H1 (cell line): ENCODE results near the gene FPR2. TPM values are rescaled to one million over a fixed set of nuclear protein-coding genes. Genes with fewer than 3 reads are reported as not detected.

ENCODE experiments used
- CTCF ChIA-PET: fragments of 300-600 bp; sonication (Branson Sonifier 250); formaldehyde crosslinking; loops from one replicate; lab custom pipeline; 2021; ENCODE audit not compliant: partially characterized antibody; lab: Charles Lee
- POLR2A ChIA-PET: fragments of 300-600 bp; sonication (Branson Sonifier 250); formaldehyde crosslinking; loops from one replicate; lab custom pipeline; 2021; ENCODE audit warnings: inconsistent platforms; ENCODE audit not compliant: partially characterized antibody; lab: Charles Lee
- DNase-seq, 2 experiments: peaks; one replicate each; pipeline versions ENCODE4 v3.0.0 to v3.0.0-alpha.2; 2010 to 2022; ENCODE audit warnings: low spot score in 2 of 2, low read depth in 1 of 2, mixed read lengths in 1 of 2
- FAIRE-seq: peaks from 2 replicates; lab custom pipeline; 2011; peaks lifted over from hg19 to GRCh38; lab: Jason Lieb, UNC
- H2AFZ ChIP-seq: 2 replicates; pipeline ENCODE4 v1.8.1; 2012; ENCODE audit warnings: low read length, inconsistent platforms
- H2AK5ac ChIP-seq: 2 replicates; pipeline ENCODE4 v1.6.1; 2013; ENCODE audit warnings: low read depth, low read length
- H2BK120ac ChIP-seq: replicated peaks from 2 replicates; pipeline ENCODE3; 2013; ENCODE audit warnings: low read depth, low read length, inconsistent platforms
- H2BK12ac ChIP-seq: 2 replicates; pipeline ENCODE4 v1.6.1; 2013; ENCODE audit warnings: low read depth, low read length
- H2BK15ac ChIP-seq: 2 replicates; pipeline ENCODE4 v1.6.1; 2013; ENCODE audit warnings: low read length
- H2BK20ac ChIP-seq: 2 replicates; pipeline ENCODE4 v1.6.1; 2013; ENCODE audit warnings: low read length
- H2BK5ac ChIP-seq: 2 replicates; pipeline ENCODE4 v1.6.1; 2013; ENCODE audit warnings: low read depth, low read length
- H3K14ac ChIP-seq: 2 replicates; pipeline ENCODE4 v1.6.1; 2013; ENCODE audit warnings: inconsistent platforms; ENCODE audit not compliant: insufficient read length
- H3K18ac ChIP-seq: 2 replicates; pipeline ENCODE4 v1.6.1; 2013; ENCODE audit warnings: low read length; ENCODE audit errors: extremely low read depth
- H3K23ac ChIP-seq: 2 replicates; pipeline ENCODE4 v1.6.1; 2013; ENCODE audit warnings: inconsistent platforms; ENCODE audit not compliant: insufficient read length
- H3K23me2 ChIP-seq: 2 replicates; pipeline ENCODE4 v1.6.1; 2013; ENCODE audit warnings: low read depth, low read length
- H3K27ac ChIP-seq: 2 replicates; pipeline ENCODE4 v1.6.1; 2011; ENCODE audit warnings: low read depth, low read length, inconsistent platforms
- H3K27me3 ChIP-seq, 4 experiments: replicated peaks in 1 of 4; 1 replicate in 1 of 4; 2 replicates in 3 of 4; pipeline versions ENCODE4 v1.6.1 to v1.8.1; 2011 to 2013; ENCODE audit warnings: low read length in 3 of 4, mild to moderate bottlenecking in 3 of 4, inconsistent platforms in 2 of 4, mixed read lengths in 2 of 4, moderate library complexity in 1 of 4; ENCODE audit not compliant: control insufficient read depth in 3 of 4, insufficient read depth in 3 of 4; ENCODE audit errors: extremely low read depth in 1 of 4
- H3K36me3 ChIP-seq, 4 experiments: 2 replicates each; pipeline versions ENCODE4 v1.6.1 to v1.8.1; 2011 to 2013; ENCODE audit warnings: mild to moderate bottlenecking in 4 of 4, low read length in 3 of 4, moderate library complexity in 2 of 4, control low read depth in 1 of 4, inconsistent platforms in 1 of 4; ENCODE audit not compliant: insufficient read depth in 4 of 4, control insufficient read depth in 2 of 4
- H3K4ac ChIP-seq: replicated peaks from 2 replicates; pipeline ENCODE3; 2013; ENCODE audit warnings: low read length, low read depth, mixed read lengths, inconsistent platforms; ENCODE audit not compliant: insufficient read length
- H3K4me1 ChIP-seq, 4 experiments: replicated peaks in 1 of 4; 1 replicate in 1 of 4; 2 replicates in 3 of 4; pipeline versions ENCODE4 v1.6.1 to v1.8.1; 2011 to 2013; ENCODE audit warnings: low read length in 3 of 4, inconsistent platforms in 2 of 4, mixed read lengths in 1 of 4; ENCODE audit not compliant: insufficient read depth in 4 of 4, control insufficient read depth in 3 of 4
- H3K4me2 ChIP-seq, 2 experiments: 2 replicates each; pipeline versions ENCODE4 v1.6.1 to v1.8.1; 2011 to 2013; ENCODE audit warnings: low read depth in 2 of 2, low read length in 2 of 2, control low read depth in 1 of 2, inconsistent platforms in 1 of 2, mild to moderate bottlenecking in 1 of 2; ENCODE audit not compliant: insufficient read depth in 1 of 2
- H3K4me3 ChIP-seq, 4 experiments: fragments of 200-600, 300-600 bp in 1 of 4; sonication (generic), shearing (Covaris generic), sonication (Bioruptor Twin) in 1 of 4; 2 replicates each; pipeline versions ENCODE4 v1.5.1 to v1.8.1; 2011 to 2016; ENCODE audit warnings: low read length in 4 of 4, low read depth in 3 of 4, control low read depth in 2 of 4, inconsistent platforms in 2 of 4, mild to moderate bottlenecking in 2 of 4, mixed read lengths in 1 of 4, moderate library complexity in 1 of 4; ENCODE audit not compliant: insufficient read depth in 2 of 4; ENCODE audit errors: extremely low read depth in 1 of 4
- H3K56ac ChIP-seq: replicated peaks from 2 replicates; pipeline ENCODE3; 2013; ENCODE audit warnings: low read depth, mild to moderate bottlenecking, mixed read lengths, low read length, inconsistent platforms; ENCODE audit not compliant: insufficient read length
- H3K79me1 ChIP-seq: 2 replicates; pipeline ENCODE4 v1.6.1; 2013; ENCODE audit warnings: low read depth, low read length, control low read depth
- H3K79me2 ChIP-seq, 2 experiments: 2 replicates each; pipeline versions ENCODE4 v1.6.1 to v1.8.1; 2012 to 2013; ENCODE audit warnings: low read length in 2 of 2, mild to moderate bottlenecking in 2 of 2, inconsistent platforms in 1 of 2; ENCODE audit not compliant: insufficient read depth in 2 of 2, control insufficient read depth in 1 of 2
- H3K9ac ChIP-seq, 4 experiments: replicated peaks in 1 of 4; 1 replicate in 1 of 4; 2 replicates in 3 of 4; pipeline versions ENCODE4 v1.6.1 to v1.8.1; 2011 to 2013; ENCODE audit warnings: low read depth in 3 of 4, low read length in 3 of 4, control low read depth in 2 of 4, mild to moderate bottlenecking in 2 of 4, moderate library complexity in 2 of 4, inconsistent platforms in 1 of 4; ENCODE audit errors: extremely low read depth in 1 of 4
- H3K9me3 ChIP-seq, 2 experiments: 2 replicates each; pipeline versions ENCODE4 v1.6.1 to v1.8.1; 2012 to 2013; ENCODE audit warnings: mild to moderate bottlenecking in 2 of 2, moderate library complexity in 2 of 2, control low read depth in 1 of 2, inconsistent platforms in 1 of 2, low read depth in 1 of 2, low read length in 1 of 2, mixed read lengths in 1 of 2; ENCODE audit not compliant: insufficient read depth in 2 of 2
- H4K20me1 ChIP-seq, 2 experiments: replicated peaks in 1 of 2; 2 replicates each; pipeline versions ENCODE3 to v1.8.1; 2011 to 2013; ENCODE audit warnings: inconsistent platforms in 2 of 2, low read length in 2 of 2, mild to moderate bottlenecking in 1 of 2; ENCODE audit not compliant: insufficient read depth in 2 of 2, control insufficient read depth in 1 of 2
- H4K5ac ChIP-seq: 2 replicates; pipeline ENCODE4 v1.6.1; 2013; ENCODE audit warnings: low read length, low read depth, mixed read lengths, inconsistent platforms; ENCODE audit not compliant: insufficient read length
- H4K8ac ChIP-seq: 2 replicates; pipeline ENCODE4 v1.8.0; 2013; ENCODE audit warnings: mild to moderate bottlenecking, moderate library complexity, low read length, inconsistent platforms; ENCODE audit not compliant: insufficient read depth; ENCODE audit errors: extremely low read depth
- H4K91ac ChIP-seq: replicated peaks from 2 replicates; pipeline ENCODE3; 2013; ENCODE audit warnings: low read length, mixed read lengths, inconsistent platforms; ENCODE audit not compliant: insufficient read length
- BCL11A ChIP-seq, 2 experiments: IDR thresholded peaks; one replicate each; pipeline ENCODE4 v1.6.1; 2011; ENCODE audit warnings: low read depth in 2 of 2, low read length in 2 of 2, mild to moderate bottlenecking in 2 of 2
- CHD2 ChIP-seq: IDR thresholded peaks from 2 replicates; pipeline ENCODE4 v1.6.1; 2012; ENCODE audit warnings: low read length, improper control_type of control experiment
- GABPA ChIP-seq: IDR thresholded peaks from 2 replicates; pipeline ENCODE4 v1.6.1; 2011; ENCODE audit warnings: mild to moderate bottlenecking, low read length, moderate library complexity, borderline replicate concordance; ENCODE audit not compliant: insufficient read depth
- GTF2F1 ChIP-seq: IDR thresholded peaks from 2 replicates; pipeline ENCODE4 v1.6.1; 2012; ENCODE audit warnings: low read depth, low read length, improper control_type of control experiment, borderline replicate concordance
- NANOG ChIP-seq: IDR thresholded peaks from 2 replicates; pipeline ENCODE4 v1.6.1; 2011; ENCODE audit warnings: low read length, low read depth, mild to moderate bottlenecking, inconsistent platforms; ENCODE audit not compliant: insufficient read depth, poor library complexity, severe bottlenecking
- POLR2A ChIP-seq, 2 experiments: IDR thresholded peaks; 1 replicate in 1 of 2; 2 replicates in 1 of 2; pipeline ENCODE4 v1.6.1; 2011; ENCODE audit warnings: low read depth in 2 of 2, low read length in 2 of 2, mild to moderate bottlenecking in 2 of 2; ENCODE audit errors: control extremely low read depth in 1 of 2
- RFX5 ChIP-seq: IDR thresholded peaks from 2 replicates; pipeline ENCODE4 v1.6.1; 2011; ENCODE audit warnings: low read depth, low read length, improper control_type of control experiment, borderline replicate concordance
- SP1 ChIP-seq: IDR thresholded peaks from 2 replicates; pipeline ENCODE4 v1.6.1; 2011; ENCODE audit warnings: low read depth, low read length
- SP2 ChIP-seq: IDR thresholded peaks from 2 replicates; pipeline ENCODE4 v1.6.1; 2012; ENCODE audit warnings: mild to moderate bottlenecking, low read length, inconsistent platforms
- ZNF274 ChIP-seq: IDR thresholded peaks from 2 replicates; pipeline ENCODE4 v1.7.0; 2012; ENCODE audit warnings: low read length, borderline replicate concordance; ENCODE audit errors: extremely low read depth
- WGBS, 2 experiments: shearing (Covaris generic) in 1 of 2; methylation state at CpG; one replicate each; pipeline versions ENCODE4 v1.1.6 to v1.1.7; 2013 to 2015; ENCODE audit warnings: low lambda C conversion rate in 2 of 2, mixed read lengths in 2 of 2, inconsistent platforms in 1 of 2, low coverage in 1 of 2, missing lambda C conversion rate in 1 of 2; ENCODE audit not compliant: insufficient replicate concordance in 2 of 2, insufficient coverage in 1 of 2, insufficient read length in 1 of 2; ENCODE audit errors: extremely low coverage in 1 of 2, missing lambda C conversion rate in 1 of 2; 5-methylcytosine and 5-hydroxymethylcytosine counted together
- polyA plus RNA-seq, 7 experiments: library from polyadenylated mRNA; depleted of rRNA in 3 of 7; stranded (reverse) in 5 of 7; unstranded in 2 of 7; fragments of >200 nt in 5 of 7; fragments of 200-250 nt in 2 of 7; gene quantifications; 1 replicate in 5 of 7; 2 replicates in 1 of 7; 4 replicates in 1 of 7; pipeline versions ENCODE4 v1.2.1 to v1.2.3, GENCODE V29; 2011 to 2013; ENCODE audit warnings: missing spikeins in 2 of 7, mixed read lengths in 2 of 7
- total RNA-seq: library from RNA; stranded (reverse); fragmentation: NEBNext Ultra II Directional; extraction: Animal tissue kit (Norgen Biotek cat#: 25700); gene quantifications from 2 replicates; pipeline ENCODE4 v1.2.1, GENCODE V29; 2021
- TF ChIP-seq, protein P1 (sequence below), 3 experiments: IDR thresholded peaks; 1 replicate in 2 of 3; 2 replicates in 1 of 3; pipeline versions ENCODE4 v1.5.1 to v1.6.1; 2011; ENCODE audit warnings: low read length in 3 of 3, mild to moderate bottlenecking in 3 of 3, inconsistent platforms in 2 of 3, low read depth in 1 of 3, moderate library complexity in 1 of 3; ENCODE audit not compliant: insufficient read depth in 1 of 3; ENCODE audit errors: control extremely low read depth in 1 of 3

Gene FPR2
- total and polyA plus RNA-seq, 2 of the 8 experiments (the other 6 are each of a cell fraction or from before 2014, with no cell fraction given): 0.17 TPM; not detected in 1

DNA sequence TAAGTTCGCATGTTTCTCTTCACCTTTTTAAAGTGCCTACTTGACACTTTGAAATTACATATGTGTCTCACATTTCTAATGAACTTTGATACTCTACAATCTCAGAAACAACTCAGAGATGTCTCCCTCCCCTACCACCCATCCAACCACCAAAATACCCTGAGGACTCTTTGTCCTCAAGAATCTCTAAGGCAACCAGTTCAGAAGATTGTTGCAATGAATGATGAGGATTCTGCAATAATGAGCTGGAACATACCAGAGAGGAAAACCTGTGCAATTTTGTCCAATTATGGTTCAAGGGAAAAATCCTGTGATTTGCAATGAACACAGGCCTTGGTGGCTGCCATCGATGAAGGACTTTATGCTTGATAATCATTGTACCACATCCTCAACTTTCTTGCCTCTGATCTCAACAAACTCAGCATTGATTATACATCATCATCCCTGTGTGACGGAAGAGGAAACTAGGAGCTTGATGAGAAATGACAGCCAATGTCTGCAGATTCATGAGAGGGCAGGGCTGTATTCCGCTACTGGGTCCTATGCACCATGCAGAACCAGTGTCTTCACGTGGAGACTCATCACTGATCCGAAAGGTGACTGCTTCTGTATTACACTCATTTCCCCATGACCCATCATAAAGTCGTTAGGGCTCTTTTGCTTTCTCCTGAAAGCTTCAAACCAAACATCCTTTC is 10.4 kb upstream of the FPR2 start:
- Histone ChIP-seq H3K23ac (no peak overlapping the region), H3K9me3 (peaks cover 5 to 13% of the 10 kb centered on the region in 2 experiments; a peak in 2 of 4 replicates), H2BK5ac (no peak overlapping the region), H4K20me1 (no peaks in the 10 kb centered on the region), H4K5ac (no peak overlapping the region), H3K36me3 (no peaks in the 10 kb centered on the region), H2BK15ac (no peak overlapping the region), H2AK5ac (no peak overlapping the region), H3K4ac (no peak overlapping the region), H3K79me2 (no peaks in the 10 kb centered on the region), H2BK12ac (no peak overlapping the region), H2BK120ac (no peak overlapping the region), H3K27me3 (0 out of 7 replicates have a peak, but pooled peaks cover 0 to 2% (median 0%) of the 10 kb centered on the region in 4 experiments), H3K27ac (no peak overlapping the region), H3K79me1 (no peaks in the 10 kb centered on the region), H3K4me1 (no peaks in the 10 kb centered on the region), H3K9ac (no peak overlapping the region), H3K56ac (no peak overlapping the region), H3K23me2 (no peaks in the 10 kb centered on the region), H4K8ac (no peak overlapping the region), H2AFZ (no peak overlapping the region), H3K4me2 (no peak overlapping the region), H3K18ac (no peak overlapping the region), H3K4me3 (no peak overlapping the region), H2BK20ac (no peak overlapping the region), H3K14ac (no peak overlapping the region), H4K91ac (no peak overlapping the region)
- ChIA-PET CTCF (interaction anchor here (1.2 to 1.4 kb wide), 3 partner anchors 8 to 27 kb away, joined by 3 read pairs; no protein-coding TSS in a partner anchor), POLR2A (no interaction called here)
- 76% methylated on average over 7 of the region's 7 CpGs; no CpG with 5 or more reads in 1 of the 2 experiments for WGBS, 2 experiments
- DNase-seq (no peak), FAIRE-seq (no peak)
- no peak for TF ChIP-seq CHD2
- no peak for TF ChIP-seq SP2
- TF ChIP-seq SP1: no peak
- no peak for TF ChIP-seq RFX5
- TF ChIP-seq BCL11A (IDR thresholded peaks at IDR 0.05; ENCODE audit: low read depth in 2 of 2, low read length in 2 of 2): no peak
- TF ChIP-seq ZNF274: no peak
- no peak for TF ChIP-seq NANOG
- TF ChIP-seq GABPA: no peak
- no peak for TF ChIP-seq GTF2F1
- no peak for TF ChIP-seq POLR2A (IDR thresholded peaks at IDR 0.05; ENCODE audit: control extremely low read depth in 1 of 2, low read depth in 2 of 2, low read length in 2 of 2)
- TF ChIP-seq, protein P1, sequence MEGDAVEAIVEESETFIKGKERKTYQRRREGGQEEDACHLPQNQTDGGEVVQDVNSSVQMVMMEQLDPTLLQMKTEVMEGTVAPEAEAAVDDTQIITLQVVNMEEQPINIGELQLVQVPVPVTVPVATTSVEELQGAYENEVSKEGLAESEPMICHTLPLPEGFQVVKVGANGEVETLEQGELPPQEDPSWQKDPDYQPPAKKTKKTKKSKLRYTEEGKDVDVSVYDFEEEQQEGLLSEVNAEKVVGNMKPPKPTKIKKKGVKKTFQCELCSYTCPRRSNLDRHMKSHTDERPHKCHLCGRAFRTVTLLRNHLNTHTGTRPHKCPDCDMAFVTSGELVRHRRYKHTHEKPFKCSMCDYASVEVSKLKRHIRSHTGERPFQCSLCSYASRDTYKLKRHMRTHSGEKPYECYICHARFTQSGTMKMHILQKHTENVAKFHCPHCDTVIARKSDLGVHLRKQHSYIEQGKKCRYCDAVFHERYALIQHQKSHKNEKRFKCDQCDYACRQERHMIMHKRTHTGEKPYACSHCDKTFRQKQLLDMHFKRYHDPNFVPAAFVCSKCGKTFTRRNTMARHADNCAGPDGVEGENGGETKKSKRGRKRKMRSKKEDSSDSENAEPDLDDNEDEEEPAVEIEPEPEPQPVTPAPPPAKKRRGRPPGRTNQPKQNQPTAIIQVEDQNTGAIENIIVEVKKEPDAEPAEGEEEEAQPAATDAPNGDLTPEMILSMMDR (IDR thresholded peaks at IDR 0.05; ENCODE audit: control extremely low read depth in 1 of 3, insufficient read depth in 1 of 3, low read depth in 1 of 3, low read length in 3 of 3): no peak
